Activated naive CD8-positive, alpha-beta T cell treated with anti-CD3 and anti-CD28 coated beads for 36 hours (primary cell): ENCODE data around the gene PPP2R5D. TPM values are rescaled to one million over a fixed set of nuclear protein-coding genes. Genes with fewer than 3 reads are reported as not detected.
"Not testable (repeated sequence)": the region's sequence is repeated elsewhere in the genome, so short reads cannot be mapped to it uniquely, and the experiment has no call there.

Experiments
- DNase-seq: peaks from one replicate; pipeline ENCODE4 v3.0.0; 2021
- H3K27ac Mint-ChIP-seq: one replicate; pipeline ENCODE4 v1.8.0; 2022; ENCODE audit warnings: mild to moderate bottlenecking, moderate library complexity, mixed read lengths
- H3K27me3 Mint-ChIP-seq: one replicate; pipeline ENCODE4 v1.8.0; 2022; ENCODE audit warnings: mild to moderate bottlenecking, mixed read lengths
- H3K36me3 Mint-ChIP-seq: one replicate; pipeline ENCODE4 v1.8.0; 2021; ENCODE audit warnings: mild to moderate bottlenecking, mixed read lengths
- H3K4me1 Mint-ChIP-seq: one replicate; pipeline ENCODE4 v1.8.0; 2021; ENCODE audit warnings: mixed read lengths
- H3K4me3 Mint-ChIP-seq: one replicate; pipeline ENCODE4 v1.8.0; 2022; ENCODE audit warnings: mild to moderate bottlenecking, moderate library complexity, mixed read lengths
- H3K9me3 Mint-ChIP-seq: one replicate; pipeline ENCODE4 v1.8.0; 2022; ENCODE audit warnings: mixed read lengths
- total RNA-seq, 2 experiments: library from RNA; stranded (reverse); gene quantifications; one replicate each; pipeline ENCODE4 v1.2.3, GENCODE V29; 2021

PPP2R5D gene
- total RNA-seq, 2 experiments from 2014 or later: 43.0 to 43.4 TPM

- Mint-ChIP-seq H3K27me3 (no peaks in the 10 kb centered on the region), H3K9me3 (peaks cover 3% of the 10 kb centered on the region), H3K4me3 (no peak overlapping the region), H3K36me3 (peaks cover 30% of the 10 kb centered on the region), H3K27ac (no peak overlapping the region), H3K4me1 (peaks cover 38% of the 10 kb centered on the region)
- no peak for DNase-seq
These were observed 12.5 kb upstream of the PPP2R5D start for GRCh38 chr6:42971746-42972327.

GRCh38 chr6:42973926-42974325, 10.4 kb upstream of the PPP2R5D start:
- peak overlapping the region; percentile 2 for H3K27ac Mint-ChIP-seq
- H3K36me3 Mint-ChIP-seq: peaks cover 41% of the 10 kb centered on the region
- no peak for DNase-seq
- peaks cover 4% of the 10 kb centered on the region for H3K9me3 Mint-ChIP-seq
- H3K27me3 Mint-ChIP-seq: no peaks in the 10 kb centered on the region
- H3K4me3 Mint-ChIP-seq: no peak overlapping the region
- H3K4me1 Mint-ChIP-seq: peaks cover 48% of the 10 kb centered on the region

- Mint-ChIP-seq H3K4me1 (peaks cover 56% of the 10 kb centered on the region), H3K36me3 (peaks cover 42% of the 10 kb centered on the region), H3K27ac (peak overlapping the region; percentile 84), H3K27me3 (no peaks in the 10 kb centered on the region), H3K9me3 (peaks cover 4% of the 10 kb centered on the region), H3K4me3 (no peak overlapping the region)
- DNase-seq: no peak
These were observed 9.4 kb upstream of the PPP2R5D start for GRCh38 chr6:42974919-42975505.

- Mint-ChIP-seq H3K27ac (peak overlapping the region; percentile 87), H3K9me3 (peaks cover 4% of the 10 kb centered on the region), H3K36me3 (peaks cover 35% of the 10 kb centered on the region), H3K27me3 (no peaks in the 10 kb centered on the region), H3K4me3 (peak overlapping the region; percentile 93), H3K4me1 (peaks cover 46% of the 10 kb centered on the region)
- DNase-seq: no peak
These were observed 5.9 kb upstream of the PPP2R5D start for GRCh38 chr6:42978487-42978838.

GRCh38 chr6:42978839-42979522, 5.4 kb upstream of the PPP2R5D start, which contains the start of gene PEX6:
Gene PEX6 (minus strand): TSS chr6:42979181. CDS start chr6:42979150, 31 bp downstream.
- H3K27ac Mint-ChIP-seq: peak within 1 kb of the TSS; percentile 96
- peak within 1 kb of the TSS; percentile 93 for H3K4me3 Mint-ChIP-seq
- peaks cover 48% of the 10 kb centered on the region for H3K4me1 Mint-ChIP-seq
- H3K36me3 Mint-ChIP-seq: peaks cover 30% of the 10 kb centered on the region
- H3K27me3 Mint-ChIP-seq: no peaks in the 10 kb centered on the region
- DNase-seq: peak; percentile 96
- H3K9me3 Mint-ChIP-seq: peaks cover 4% of the 10 kb centered on the region

GRCh38 chr6:42979523-42980177, 4.7 kb upstream of the PPP2R5D start:
- peaks cover 45% of the 10 kb centered on the region for H3K4me1 Mint-ChIP-seq
- H3K4me3 Mint-ChIP-seq: peak overlapping the region; percentile 86
- H3K9me3 Mint-ChIP-seq: peaks cover 4% of the 10 kb centered on the region
- no peak for DNase-seq
- H3K27ac Mint-ChIP-seq: peak overlapping the region; percentile 96
- no peaks in the 10 kb centered on the region for H3K27me3 Mint-ChIP-seq
- H3K36me3 Mint-ChIP-seq: peaks cover 29% of the 10 kb centered on the region

- Mint-ChIP-seq H3K9me3 (peaks cover under 1% of the 10 kb centered on the region), H3K4me3 (no peak overlapping the region), H3K27me3 (no peaks in the 10 kb centered on the region), H3K4me1 (peaks cover 45% of the 10 kb centered on the region), H3K36me3 (peaks cover 14% of the 10 kb centered on the region), H3K27ac (peak overlapping the region; percentile 13)
- DNase-seq: no peak
These were observed 2.5 kb upstream of the PPP2R5D start for GRCh38 chr6:42981836-42982235.

- H3K9me3 Mint-ChIP-seq: no peaks in the 10 kb centered on the region
These were observed 630 bp downstream of the PPP2R5D start for GRCh38 chr6:42984924-42985475.

GRCh38 chr6:42987533-42988451, 3.4 kb downstream of the PPP2R5D start:
- peaks cover 4% of the 10 kb centered on the region for H3K36me3 Mint-ChIP-seq
- no peak overlapping the region for H3K4me3 Mint-ChIP-seq
- no peaks in the 10 kb centered on the region for H3K9me3 Mint-ChIP-seq
- DNase-seq: no peak
- peaks cover 41% of the 10 kb centered on the region for H3K4me1 Mint-ChIP-seq
- H3K27me3 Mint-ChIP-seq: no peaks in the 10 kb centered on the region
- no peak overlapping the region for H3K27ac Mint-ChIP-seq

More at GRCh38 chr6:42984924-42985475, 630 bp downstream of the PPP2R5D start:
- Mint-ChIP-seq H3K4me1 (peaks cover 45% of the 10 kb centered on the region), H3K27me3 (no peaks in the 10 kb centered on the region), H3K4me3 (peak overlapping the region; percentile 87), H3K36me3 (peaks cover 2% of the 10 kb centered on the region), H3K27ac (peak overlapping the region; percentile 70)
- DNase-seq: peak; percentile 19

GRCh38 chr6:42988486-42989020, 4.2 kb downstream of the PPP2R5D start:
- no peak overlapping the region for H3K27ac Mint-ChIP-seq
- peaks cover 4% of the 10 kb centered on the region for H3K36me3 Mint-ChIP-seq
- DNase-seq: no peak
- no peaks in the 10 kb centered on the region for H3K27me3 Mint-ChIP-seq
- no peaks in the 10 kb centered on the region for H3K9me3 Mint-ChIP-seq
- H3K4me3 Mint-ChIP-seq: no peak overlapping the region
- H3K4me1 Mint-ChIP-seq: peaks cover 41% of the 10 kb centered on the region

GRCh38 chr6:42989923-42990322, 5.6 kb downstream of the PPP2R5D start:
- peaks cover 4% of the 10 kb centered on the region for H3K36me3 Mint-ChIP-seq
- peaks cover 40% of the 10 kb centered on the region for H3K4me1 Mint-ChIP-seq
- no peaks in the 10 kb centered on the region for H3K9me3 Mint-ChIP-seq
- no peaks in the 10 kb centered on the region for H3K27me3 Mint-ChIP-seq
- no peak overlapping the region for H3K27ac Mint-ChIP-seq
- no peak for DNase-seq
- H3K4me3 Mint-ChIP-seq: no peak overlapping the region

GRCh38 chr6:42993445-42993844, 9.1 kb downstream of the PPP2R5D start:
- H3K27me3 Mint-ChIP-seq: no peaks in the 10 kb centered on the region
- H3K27ac Mint-ChIP-seq: no peak overlapping the region
- H3K36me3 Mint-ChIP-seq: peaks cover 2% of the 10 kb centered on the region
- H3K4me1 Mint-ChIP-seq: peaks cover 14% of the 10 kb centered on the region
- H3K4me3 Mint-ChIP-seq: no peak overlapping the region
- DNase-seq: no peak
- no peaks in the 10 kb centered on the region for H3K9me3 Mint-ChIP-seq

- no peak overlapping the region for H3K27ac Mint-ChIP-seq
- no peak overlapping the region for H3K4me3 Mint-ChIP-seq
- no peaks in the 10 kb centered on the region for H3K27me3 Mint-ChIP-seq
- peaks cover 7% of the 10 kb centered on the region for H3K4me1 Mint-ChIP-seq
- H3K9me3 Mint-ChIP-seq: no peaks in the 10 kb centered on the region
- H3K36me3 Mint-ChIP-seq: peaks cover 4% of the 10 kb centered on the region
- DNase-seq: no peak
These were observed 12.1 kb downstream of the PPP2R5D start for GRCh38 chr6:42996513-42996912.

GRCh38 chr6:42998205-42998604, 13.8 kb downstream of the PPP2R5D start:
- H3K4me1 Mint-ChIP-seq, DNase-seq, H3K27ac Mint-ChIP-seq, H3K9me3 Mint-ChIP-seq, H3K27me3 Mint-ChIP-seq, H3K36me3 Mint-ChIP-seq, H3K4me3 Mint-ChIP-seq: not testable (repeated sequence)
